A549 (cell line): Measurements from ENCODE around the gene FAM89A. TPM values are rescaled to one million over a fixed set of nuclear protein-coding genes. Genes with fewer than 3 reads are reported as not detected.
"Not testable (repeated sequence)": the region's sequence is repeated elsewhere in the genome, so short reads cannot be mapped to it uniquely, and the experiment has no call there.

Experiments
- ATAC-seq, 2 experiments: fragments of 200-7000 bp in 1 of 2; fragments of >200 bp in 1 of 2; cut with Nextera tagmentation in 1 of 2; cut with Tn5 transposase in 1 of 2; 3 replicates each; pipeline versions ENCODE4 v1.8.0 to v1.9.1; 2018 to 2020; ENCODE audit warnings: mild to moderate bottlenecking in 1 of 2, moderate library complexity in 1 of 2
- CTCF ChIA-PET: fragments of 300-600 bp; sonication (Branson Sonifier 250); formaldehyde crosslinking; extraction: SDS; loops from one replicate; lab custom pipeline; 2021; ENCODE audit warnings: antibody characterized with exemption, inconsistent platforms; lab: Yijun Ruan, JAX
- POLR2A ChIA-PET: fragments of 350-600 bp; formaldehyde crosslinking; extraction: SDS; loops from one replicate; lab custom pipeline; 2021; ENCODE audit warnings: antibody characterized with exemption, inconsistent platforms; lab: Yijun Ruan, JAX
- DNase-seq, 2 experiments: peaks; one replicate each; pipeline versions ENCODE4 v3.0.0 to v3.0.0-alpha.2; 2011 to 2016; ENCODE audit warnings: low read depth in 1 of 2, low spot score in 1 of 2
- FAIRE-seq: peaks from 2 replicates; lab custom pipeline; 2011; peaks lifted over from hg19 to GRCh38; lab: Jason Lieb, UNC
- H3K27ac ChIP-seq, 2 experiments: fragments of >200 bp; sonication (Bioruptor Twin); formaldehyde crosslinking; 3 replicates each; pipeline ENCODE4 v1.5.1; 2016 to 2017
- H3K4me1 ChIP-seq: fragments of >200 bp; sonication (Bioruptor Twin); formaldehyde crosslinking; 3 replicates; pipeline ENCODE4 v1.6.1; 2016
- H3K4me2 ChIP-seq: fragments of >200 bp; sonication (Bioruptor Twin); formaldehyde crosslinking; 3 replicates; pipeline ENCODE4 v1.6.1; 2016
- H3K4me3 ChIP-seq: fragments of >200 bp; sonication (Bioruptor Twin); formaldehyde crosslinking; 3 replicates; pipeline ENCODE4 v1.5.1; 2016
- H3K9me3 ChIP-seq: fragments of >200 bp; sonication (Bioruptor Twin); formaldehyde crosslinking; 3 replicates; pipeline ENCODE4 v1.6.1; 2016
- ATOH8 ChIP-seq: fragments of 250-450 bp; sonication (Bioruptor Pico); IDR thresholded peaks from 2 replicates; pipeline ENCODE4 v1.5.0; 2020; ENCODE audit warnings: low read depth, mild to moderate bottlenecking, moderate library complexity
- CBX2 ChIP-seq: fragments of 200-600 bp; sonication (generic); IDR thresholded peaks from 2 replicates; pipeline ENCODE4 v1.6.1; 2016; ENCODE audit warnings: low read depth, mild to moderate bottlenecking, borderline replicate concordance
- CHD2 ChIP-seq: fragments of 150-350 bp; IDR thresholded peaks from 2 replicates; pipeline ENCODE4 v1.6.1; 2014; ENCODE audit warnings: low read length; ENCODE audit not compliant: partially characterized antibody
- E2F6 ChIP-seq: IDR thresholded peaks from 2 replicates; pipeline ENCODE4 v1.6.1; 2012; ENCODE audit warnings: low read depth, borderline replicate concordance
- EHF ChIP-seq: fragments of 250-450 bp; sonication (Bioruptor Pico); IDR thresholded peaks from 2 replicates; pipeline ENCODE4 v1.5.0; 2020; ENCODE audit warnings: mild to moderate bottlenecking
- EHMT2 ChIP-seq: fragments of 200-600 bp; sonication (generic); IDR thresholded peaks from 2 replicates; pipeline ENCODE4 v1.6.1; 2016; ENCODE audit warnings: antibody characterized with exemption, low read depth, mild to moderate bottlenecking, moderate library complexity
- EP300 ChIP-seq, 2 experiments: fragments of >200 bp; sonication (Bioruptor Twin); formaldehyde crosslinking; IDR thresholded peaks; 2 replicates in 1 of 2; 3 replicates in 1 of 2; pipeline ENCODE4 v1.6.1; 2016 to 2017
- FOSB ChIP-seq: fragments of 250-450 bp; sonication (Bioruptor Pico); IDR thresholded peaks from 2 replicates; pipeline ENCODE4 v1.5.0; 2020; ENCODE audit warnings: mild to moderate bottlenecking, moderate library complexity
- FOSL2 ChIP-seq, 2 experiments: fragments of 450-650 bp in 1 of 2; fragments of >200 bp in 1 of 2; sonication (Bioruptor Twin) in 1 of 2; formaldehyde crosslinking; IDR thresholded peaks; 2 replicates each; pipeline versions ENCODE4 v1.5.0 to v1.6.1; 2016 to 2020; ENCODE audit warnings: mild to moderate bottlenecking in 1 of 2, moderate library complexity in 1 of 2
- FOXS1 ChIP-seq: fragments of 250-450 bp; sonication (Bioruptor Pico); IDR thresholded peaks from 2 replicates; pipeline ENCODE4 v1.5.0; 2020; ENCODE audit warnings: mild to moderate bottlenecking, moderate library complexity
- GATA3 ChIP-seq: IDR thresholded peaks from 2 replicates; pipeline ENCODE4 v1.6.1; 2012; ENCODE audit warnings: borderline replicate concordance
- HES2 ChIP-seq: fragments of >200 bp; sonication (Bioruptor Twin); formaldehyde crosslinking; IDR thresholded peaks from 2 replicates; pipeline ENCODE4 v1.6.1; 2016
- HEYL ChIP-seq: fragments of 250-450 bp; sonication (Bioruptor Pico); IDR thresholded peaks from 2 replicates; pipeline ENCODE4 v1.8.0; 2021; ENCODE audit warnings: mild to moderate bottlenecking, moderate library complexity
- HOXA7 ChIP-seq: fragments of 250-450 bp; sonication (Bioruptor Pico); IDR thresholded peaks from 2 replicates; pipeline ENCODE4 v1.5.0; 2020; ENCODE audit warnings: mild to moderate bottlenecking, moderate library complexity
- MAFK ChIP-seq: fragments of 450-650 bp; IDR thresholded peaks from 2 replicates; pipeline ENCODE4 v1.6.1; 2014; ENCODE audit not compliant: partially characterized antibody
- MAZ ChIP-seq: fragments of 150-350 bp; IDR thresholded peaks from 2 replicates; pipeline ENCODE4 v1.6.1; 2014; ENCODE audit warnings: antibody characterized with exemption, low read depth, low read length, borderline replicate concordance
- NPAS2 ChIP-seq: fragments of 250-450 bp; sonication (Bioruptor Pico); IDR thresholded peaks from 2 replicates; pipeline ENCODE4 v1.8.0; 2022; ENCODE audit warnings: mild to moderate bottlenecking, moderate library complexity, borderline replicate concordance
- PHF8 ChIP-seq: fragments of 200-600 bp; sonication (generic); IDR thresholded peaks from 2 replicates; pipeline ENCODE4 v1.6.1; 2016; ENCODE audit warnings: low read depth, mild to moderate bottlenecking, antibody characterized with exemption, moderate library complexity, borderline replicate concordance
- POLR2A ChIP-seq: IDR thresholded peaks from 2 replicates; pipeline ENCODE4 v1.6.1; 2012; ENCODE audit warnings: mild to moderate bottlenecking, low read length
- POLR2AphosphoS2 ChIP-seq: conservative IDR thresholded peaks from 2 replicates; pipeline ENCODE4 v1.6.1; 2012; ENCODE audit warnings: low read length, improper control_type of control experiment, inconsistent platforms
- RAD21 ChIP-seq, 2 experiments: fragments of >200 bp in 1 of 2; sonication (Bioruptor Twin) in 1 of 2; formaldehyde crosslinking in 1 of 2; IDR thresholded peaks in 1 of 2; conservative IDR thresholded peaks in 1 of 2; 2 replicates in 1 of 2; 3 replicates in 1 of 2; pipeline ENCODE4 v1.6.1; 2012 to 2018; ENCODE audit warnings: inconsistent platforms in 1 of 2
- RNF2 ChIP-seq: fragments of 200-600 bp; sonication (generic); IDR thresholded peaks from 2 replicates; pipeline ENCODE4 v1.6.1; 2016; ENCODE audit warnings: low read depth, mild to moderate bottlenecking, antibody characterized with exemption, moderate library complexity, borderline replicate concordance
- ZC3H11A ChIP-seq: fragments of 450-650 bp; IDR thresholded peaks from 2 replicates; pipeline ENCODE4 v1.6.1; 2014; ENCODE audit warnings: antibody characterized with exemption, mild to moderate bottlenecking
- ZNF302 ChIP-seq: fragments of 250-450 bp; sonication (Bioruptor Pico); IDR thresholded peaks from 2 replicates; pipeline ENCODE4 v1.9.0; 2021; ENCODE audit warnings: inconsistent platforms, mild to moderate bottlenecking, moderate library complexity
- WGBS: methylation state at CpG from one replicate; pipeline ENCODE4 v1.1.6; 2017; ENCODE audit errors: missing lambda C conversion rate; 5-methylcytosine and 5-hydroxymethylcytosine counted together
- polyA plus RNA-seq, 4 experiments: library from polyadenylated mRNA; depleted of rRNA in 3 of 4; stranded (reverse); fragments of >200 nt; fragmentation: RNase III in 1 of 4; extraction: RNeasy Plus Mini Kit Qiagen cat#74134 plus additional on column Dnase treatment in 1 of 4; gene quantifications; 2 replicates in 3 of 4; 3 replicates in 1 of 4; pipeline ENCODE4 v1.2.3, GENCODE V29; 2011 to 2017

Gene FAM89A
- polyA plus RNA-seq, 2 of the 4 experiments (the other 2 are of a cell fraction), result 13.3 to 25.3 TPM

GRCh38 chr1:231013391-231014015 lies 26.6 kb downstream of the FAM89A start:
- TF ChIP-seq EHMT2 (no peak), E2F6 (no peak), CHD2 (no peak), POLR2A (no peak), HES2 (no peak), FOSB (CRISPR knock-in tag) (no peak), RAD21 (conservative IDR thresholded peaks at IDR 0.05 in 1 of 2, IDR thresholded peaks at IDR 0.05 in 1 of 2) (no peak), NPAS2 (CRISPR knock-in tag) (no peak), PHF8 (no peak), EHF (CRISPR knock-in tag) (no peak), ZNF302 (CRISPR knock-in tag) (no peak), HOXA7 (CRISPR knock-in tag) (no peak), MAFK (no peak), ATOH8 (CRISPR knock-in tag) (no peak), FOXS1 (CRISPR knock-in tag) (no peak), ZC3H11A (no peak), HEYL (CRISPR knock-in tag) (no peak), RNF2 (no peak), GATA3 (no peak), EP300 (IDR thresholded peaks at IDR 0.05) (no peak)
- DNase-seq, result no peak
- Histone ChIP-seq H3K4me1 (no peaks in the 10 kb centered on the region), H3K27ac (no peak overlapping the region), H3K4me3 (no peak overlapping the region), H3K9me3 (no peaks in the 10 kb centered on the region), H3K4me2 (no peak overlapping the region)
- ChIA-PET CTCF (interaction anchor here (0.9 to 2.2 kb wide), 4 partner anchors 78 to 198 kb away, joined by 3 to 5 read pairs (median 3); no protein-coding TSS in a partner anchor), POLR2A (no interaction called here)
- 70% methylated on average over 3 of the region's 3 CpGs for WGBS
- no peak for FAIRE-seq
- no peak for ATAC-seq

- ChIA-PET CTCF (interaction anchor here (1.1 kb wide), 1 partner anchor 199 kb away, joined by 4 read pairs; no protein-coding TSS in a partner anchor), POLR2A (no interaction called here)
- no peak overlapping the region for H3K27ac ChIP-seq
These were observed 28.1 kb downstream of the FAM89A start for GRCh38 chr1:231011963-231012362.

GRCh38 chr1:231011360-231011759 lies 28.7 kb downstream of the FAM89A start:
- no peak for DNase-seq
- Histone ChIP-seq H3K9me3 (peaks cover 11% of the 10 kb centered on the region; the same call in 1 of the 3 replicates), H3K4me3 (no peak overlapping the region), H3K4me2 (no peak overlapping the region), H3K27ac (no peak overlapping the region), H3K4me1 (no peaks in the 10 kb centered on the region)
- ATAC-seq, result peak in 1 of 2 experiments; percentile 19; a peak in 1 of 6 replicates
- TF ChIP-seq FOSL2 (IDR thresholded peaks at IDR 0.05) (no peak), FOSL2 (CRISPR knock-in tag; IDR thresholded peaks at IDR 0.05) (no peak)
- no peak for FAIRE-seq
- ChIA-PET POLR2A (no interaction called here), CTCF (interaction anchor here (1.0 kb wide), 1 partner anchor 9 kb away, joined by 4 read pairs; no protein-coding TSS in a partner anchor)
- 87% methylated on average over 2 of the region's 2 CpGs for WGBS

More at GRCh38 chr1:231011963-231012362, 28.1 kb downstream of the FAM89A start:
- FAIRE-seq (no peak), DNase-seq (no peak)
- H3K4me2 ChIP-seq, result no peak overlapping the region
- TF ChIP-seq MAZ, result no peak
- no peak for TF ChIP-seq POLR2AphosphoS2
- no peak for TF ChIP-seq CBX2
- TF ChIP-seq, all 56 proteins: peak for 0
- no peak for ATAC-seq
- Histone ChIP-seq H3K4me3 (no peak overlapping the region), H3K9me3 (peaks cover 6% of the 10 kb centered on the region; the same call in 1 of the 3 replicates), H3K4me1 (no peaks in the 10 kb centered on the region)
- 91% methylated on average over 5 of the region's 5 CpGs for WGBS

- WGBS, result 3% methylated on average over 1 of the region's 1 CpG
- peaks cover 46% of the 10 kb centered on the region for H3K9me3 ChIP-seq
- FAIRE-seq, H3K4me3 ChIP-seq, POLR2A ChIA-PET, H3K4me1 ChIP-seq, CTCF ChIA-PET, H3K4me2 ChIP-seq, H3K27ac ChIP-seq, ATAC-seq, DNase-seq: not testable (repeated sequence)
These were observed 32.5 kb downstream of the FAM89A start for GRCh38 chr1:231007535-231007934.
